Testis (tissue), 2 donors: ENCODE data around the gene AARSD1.

ENCODE experiments used
- POLR2A ChIP-seq: fragments of 450-650 bp; IDR thresholded peaks from one replicate; pipeline ENCODE4 v1.6.1; 2017; ENCODE audit warnings: antibody characterized with exemption, mild to moderate bottlenecking, moderate library complexity
- TF ChIP-seq, protein P1 (sequence below), 3 experiments: fragments of 450-650 bp in 2 of 3; fragments of 200-600 bp in 1 of 3; sonication (generic) in 1 of 3; IDR thresholded peaks; one replicate each; pipeline ENCODE4 v1.5.1; 2016 to 2019; ENCODE audit warnings: antibody characterized with exemption in 3 of 3, mild to moderate bottlenecking in 2 of 3, moderate library complexity in 1 of 3

- TF ChIP-seq, protein P1, sequence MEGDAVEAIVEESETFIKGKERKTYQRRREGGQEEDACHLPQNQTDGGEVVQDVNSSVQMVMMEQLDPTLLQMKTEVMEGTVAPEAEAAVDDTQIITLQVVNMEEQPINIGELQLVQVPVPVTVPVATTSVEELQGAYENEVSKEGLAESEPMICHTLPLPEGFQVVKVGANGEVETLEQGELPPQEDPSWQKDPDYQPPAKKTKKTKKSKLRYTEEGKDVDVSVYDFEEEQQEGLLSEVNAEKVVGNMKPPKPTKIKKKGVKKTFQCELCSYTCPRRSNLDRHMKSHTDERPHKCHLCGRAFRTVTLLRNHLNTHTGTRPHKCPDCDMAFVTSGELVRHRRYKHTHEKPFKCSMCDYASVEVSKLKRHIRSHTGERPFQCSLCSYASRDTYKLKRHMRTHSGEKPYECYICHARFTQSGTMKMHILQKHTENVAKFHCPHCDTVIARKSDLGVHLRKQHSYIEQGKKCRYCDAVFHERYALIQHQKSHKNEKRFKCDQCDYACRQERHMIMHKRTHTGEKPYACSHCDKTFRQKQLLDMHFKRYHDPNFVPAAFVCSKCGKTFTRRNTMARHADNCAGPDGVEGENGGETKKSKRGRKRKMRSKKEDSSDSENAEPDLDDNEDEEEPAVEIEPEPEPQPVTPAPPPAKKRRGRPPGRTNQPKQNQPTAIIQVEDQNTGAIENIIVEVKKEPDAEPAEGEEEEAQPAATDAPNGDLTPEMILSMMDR (IDR thresholded peaks at IDR 0.05) = no peak
- TF ChIP-seq POLR2A = no peak
Measured at GRCh38 chr17:42946812-42947211, 17.4 kb downstream of the AARSD1 start.
